Spleen (tissue), 7 donors: ENCODE measurements around the gene KCNAB1.

Source experiments
- CTCF ChIP-seq, 11 experiments: fragments of 200-600 bp in 7 of 11; fragments of 450-650 bp in 4 of 11; sonication (generic) in 4 of 11; IDR thresholded peaks in 8 of 11; conservative IDR thresholded peaks in 3 of 11; 1 replicate in 7 of 11; 2 replicates in 4 of 11; pipeline versions ENCODE4 v1.4.0 to v1.8.0; 2016 to 2021; ENCODE audit warnings: antibody characterized with exemption in 11 of 11, inconsistent platforms in 4 of 11, mild to moderate bottlenecking in 1 of 11
- POLR2A ChIP-seq, 3 donors: fragments of 450-650 bp; IDR thresholded peaks; one replicate each; pipeline ENCODE4 v1.5.1; 2017; ENCODE audit warnings: antibody characterized with exemption in 3 of 3, mild to moderate bottlenecking in 1 of 3
- donor health status: DM: no; HTN: no; CAD: no; lungs with moderate emphysema.
- donor health status: DM: no; HTN: no; CAD: no.
- donor health status: DM: no; HTN: no; CAD: no.

GRCh38 chr3:156581033-156581432 lies 460.7 kb downstream of the KCNAB1 start:
- no peak for TF ChIP-seq CTCF (IDR thresholded peaks at IDR 0.05 in 8 of 11, conservative IDR thresholded peaks at IDR 0.05 in 3 of 11)
- TF ChIP-seq POLR2A (IDR thresholded peaks at IDR 0.05): no peak
